ENCODE data around the gene HM13.
"Not testable (repeated sequence)": the region's sequence is repeated elsewhere in the genome, so short reads cannot be mapped to it uniquely, and the experiment has no call there.

DNA sequence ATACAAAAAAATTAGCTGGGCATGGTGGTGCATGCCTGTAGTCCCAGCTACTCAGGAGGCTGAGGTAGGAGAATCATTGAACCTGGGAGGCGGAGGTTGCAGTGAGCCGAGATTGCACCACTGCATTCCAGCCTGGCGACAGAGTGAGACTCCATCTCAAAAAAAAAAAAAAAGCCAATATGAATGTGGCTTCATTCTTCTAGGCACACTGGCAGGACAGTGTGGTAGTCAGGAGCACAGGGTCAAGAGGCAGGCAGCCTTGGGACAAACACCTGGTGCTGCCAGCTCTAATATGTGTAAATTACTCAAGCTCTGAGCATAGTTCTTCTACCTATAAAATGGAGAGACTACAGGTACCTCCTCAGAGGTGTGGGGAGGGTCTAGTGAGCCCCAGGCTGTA, 25.4 kb downstream of the HM13 start:
- TF ChIP-seq, protein P1, sequence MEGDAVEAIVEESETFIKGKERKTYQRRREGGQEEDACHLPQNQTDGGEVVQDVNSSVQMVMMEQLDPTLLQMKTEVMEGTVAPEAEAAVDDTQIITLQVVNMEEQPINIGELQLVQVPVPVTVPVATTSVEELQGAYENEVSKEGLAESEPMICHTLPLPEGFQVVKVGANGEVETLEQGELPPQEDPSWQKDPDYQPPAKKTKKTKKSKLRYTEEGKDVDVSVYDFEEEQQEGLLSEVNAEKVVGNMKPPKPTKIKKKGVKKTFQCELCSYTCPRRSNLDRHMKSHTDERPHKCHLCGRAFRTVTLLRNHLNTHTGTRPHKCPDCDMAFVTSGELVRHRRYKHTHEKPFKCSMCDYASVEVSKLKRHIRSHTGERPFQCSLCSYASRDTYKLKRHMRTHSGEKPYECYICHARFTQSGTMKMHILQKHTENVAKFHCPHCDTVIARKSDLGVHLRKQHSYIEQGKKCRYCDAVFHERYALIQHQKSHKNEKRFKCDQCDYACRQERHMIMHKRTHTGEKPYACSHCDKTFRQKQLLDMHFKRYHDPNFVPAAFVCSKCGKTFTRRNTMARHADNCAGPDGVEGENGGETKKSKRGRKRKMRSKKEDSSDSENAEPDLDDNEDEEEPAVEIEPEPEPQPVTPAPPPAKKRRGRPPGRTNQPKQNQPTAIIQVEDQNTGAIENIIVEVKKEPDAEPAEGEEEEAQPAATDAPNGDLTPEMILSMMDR (conservative IDR thresholded peaks at IDR 0.05) = not testable (repeated sequence)
- not testable (repeated sequence) for TF ChIP-seq EZH2 (IDR thresholded peaks at IDR 0.05; ENCODE audit: low read depth)

All from PC-9 (cell line).